Placental epithelial cell (primary cell): ENCODE measurements around the gene PIM3. TPM values are rescaled to one million over a fixed set of nuclear protein-coding genes. Genes with fewer than 3 reads are reported as not detected.

Experiments used
- small RNA-seq: library from RNA; depleted of rRNA; stranded (forward); fragments of <200 nt; gene quantifications from one replicate; pipeline ENCODE3, GENCODE V24; 2012
- total RNA-seq: library from RNA; depleted of rRNA; stranded (reverse); fragments of >200 nt; gene quantifications from 2 replicates; pipeline ENCODE4 v1.2.3, GENCODE V29; 2012

The PIM3 gene
- total RNA-seq = 25.5 and 38.6 TPM in 2 replicates

GRCh38 chr22:49960159-49961004 lies at the start of gene PIM3:
Gene PIM3 (plus strand): TSS chr22:49960772. CDS start chr22:49960948, 176 bp downstream.

GRCh38 chr22:49917974-49918910 lies 42.3 kb upstream of the PIM3 start, which contains the start of the genes ALG12 and CRELD2:
Gene ALG12 (minus strand): TSS chr22:49918438. CDS start chr22:49913765, 4,673 bp downstream.
Gene CRELD2 (plus strand): TSS chr22:49918634. CDS start chr22:49918770, 136 bp downstream.

GRCh38 chr22:50012211-50013181 lies 51.9 kb downstream of the PIM3 start, which contains the start of gene IL17REL:
Gene IL17REL (minus strand): TSS chr22:50012765. CDS start chr22:50012646, 119 bp downstream.

Small RNAs within 50 kb of the gene (small RNA-seq; reads per million reads assigned to genes)
- gene MIR6821 = 0.14 reads per million

Other genes starting within 250 kb of the PIM3 start
- gene BRD1, start 132.9 kb upstream of the PIM3 start, total RNA-seq = 29.1 and 38.5 TPM in 2 replicates
- gene ZBED4, start 106.9 kb upstream of the PIM3 start, total RNA-seq = 14.9 and 20.2 TPM in 2 replicates
- gene ALG12, start 42.3 kb upstream of the PIM3 start, total RNA-seq = 29.8 and 39.0 TPM in 2 replicates
- gene CRELD2, start 42.1 kb upstream of the PIM3 start, total RNA-seq = 58.1 and 87.2 TPM in 2 replicates
- not detected in 2 replicates for gene IL17REL, start 52.0 kb downstream of the PIM3 start, total RNA-seq
- not detected in 2 replicates for gene TTLL8, start 97.5 kb downstream of the PIM3 start, total RNA-seq
- gene MLC1, start 124.7 kb downstream of the PIM3 start, total RNA-seq = under 0.01 TPM in 2 replicates
- 0.11 and 0.39 TPM in 2 replicates for gene MOV10L1, start 129.2 kb downstream of the PIM3 start, total RNA-seq
- under 0.01 and 0.22 TPM in 2 replicates for gene PANX2, start 210.0 kb downstream of the PIM3 start, total RNA-seq
- 34.2 and 42.7 TPM in 2 replicates for gene TRABD, start 225.1 kb downstream of the PIM3 start, total RNA-seq
- gene SELENOO, start 240.2 kb downstream of the PIM3 start, total RNA-seq = 20.4 and 26.8 TPM in 2 replicates